Stimulated activated naive CD4-positive, alpha-beta T cell treated with Interleukin-2 at 50 U/mL for 16 hours (primary cell): Measurements from ENCODE around the gene RACGAP1.

ENCODE experiments used
- DNase-seq: peaks from one replicate; lab custom pipeline; 2025; lab: John Stamatoyannopoulos, UW

The RACGAP1 gene

DNA sequence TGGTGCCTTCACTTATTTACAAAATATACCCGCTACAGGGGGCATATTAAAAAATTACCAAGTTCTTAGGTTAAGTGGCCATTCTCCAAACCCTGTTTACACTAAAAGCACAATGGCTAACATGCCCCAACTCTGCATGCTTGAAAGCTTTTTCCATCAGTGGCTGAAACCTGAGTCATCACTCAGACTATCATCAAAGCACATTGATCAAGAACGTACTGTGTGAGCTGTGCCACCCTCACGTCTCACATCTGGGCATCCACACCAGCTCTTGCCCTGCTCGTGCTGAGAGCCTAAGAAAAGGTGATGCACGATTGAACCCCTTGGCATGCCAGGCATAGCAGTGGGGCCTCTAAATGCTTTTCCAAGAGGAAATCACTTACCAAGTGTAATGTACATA is 39.3 kb downstream of the RACGAP1 start:
- no peak for DNase-seq

DNA sequence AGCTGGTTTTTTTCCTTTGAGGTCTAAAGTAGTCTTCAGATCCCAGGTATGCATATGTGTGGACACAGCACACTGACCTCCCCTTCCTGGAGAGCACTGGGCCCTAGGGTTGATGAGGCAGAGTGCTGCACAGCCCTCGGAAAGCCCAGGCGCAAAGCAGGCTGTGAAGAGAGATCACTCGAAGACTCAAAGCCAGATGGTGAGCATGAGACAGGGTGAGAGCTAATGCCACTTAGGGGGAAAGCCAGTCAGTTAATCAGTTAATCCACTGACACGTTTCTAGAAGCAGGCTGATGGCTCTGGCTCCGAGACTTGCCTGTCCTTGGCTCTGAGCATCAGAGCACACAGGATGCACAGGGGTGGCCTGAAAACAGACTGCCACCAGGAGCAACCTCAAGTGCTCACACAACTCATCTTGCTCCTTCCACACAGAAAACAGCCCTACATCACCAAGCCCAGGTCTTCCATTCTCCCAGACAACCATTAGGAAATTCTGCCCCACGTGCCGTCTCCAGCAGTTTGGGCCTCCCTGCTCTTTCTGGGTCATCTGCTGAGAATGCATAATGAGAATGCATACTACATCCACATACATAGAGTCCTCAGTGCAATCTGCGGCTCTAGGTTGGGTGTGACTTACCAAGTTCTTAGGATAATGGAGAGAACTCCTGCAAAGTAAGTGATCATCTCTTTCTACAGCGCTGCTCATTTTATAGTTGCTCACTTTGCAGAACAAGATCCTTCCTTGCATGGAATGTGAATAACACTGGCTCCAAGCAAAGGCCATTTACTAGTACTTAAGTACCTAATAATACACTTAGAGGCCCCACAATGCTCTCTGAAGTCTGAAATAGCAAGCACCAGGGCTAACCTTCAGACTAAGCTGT is 40.6 kb downstream of the RACGAP1 start:
- no peak for DNase-seq

DNA sequence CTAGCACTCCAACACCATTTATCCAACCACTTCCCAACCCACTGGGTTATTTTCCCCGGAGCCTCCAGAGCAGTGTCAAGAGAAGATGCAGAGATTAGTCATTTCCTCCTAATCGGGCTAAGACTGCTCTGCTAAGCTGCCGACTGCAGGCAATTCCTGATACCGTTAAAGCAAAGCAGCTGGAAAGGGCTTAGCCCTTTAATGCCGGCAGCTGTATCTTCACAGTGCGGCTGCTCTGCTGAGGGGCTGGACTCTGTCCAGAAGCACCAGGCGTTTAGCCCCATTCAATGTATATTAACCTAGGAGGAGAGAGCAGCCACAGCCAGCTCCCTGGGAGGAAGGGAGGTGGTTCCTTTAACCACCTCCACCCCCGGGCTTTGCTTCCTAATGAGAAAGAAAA is 41.4 kb downstream of the RACGAP1 start:
- no peak for DNase-seq

DNA sequence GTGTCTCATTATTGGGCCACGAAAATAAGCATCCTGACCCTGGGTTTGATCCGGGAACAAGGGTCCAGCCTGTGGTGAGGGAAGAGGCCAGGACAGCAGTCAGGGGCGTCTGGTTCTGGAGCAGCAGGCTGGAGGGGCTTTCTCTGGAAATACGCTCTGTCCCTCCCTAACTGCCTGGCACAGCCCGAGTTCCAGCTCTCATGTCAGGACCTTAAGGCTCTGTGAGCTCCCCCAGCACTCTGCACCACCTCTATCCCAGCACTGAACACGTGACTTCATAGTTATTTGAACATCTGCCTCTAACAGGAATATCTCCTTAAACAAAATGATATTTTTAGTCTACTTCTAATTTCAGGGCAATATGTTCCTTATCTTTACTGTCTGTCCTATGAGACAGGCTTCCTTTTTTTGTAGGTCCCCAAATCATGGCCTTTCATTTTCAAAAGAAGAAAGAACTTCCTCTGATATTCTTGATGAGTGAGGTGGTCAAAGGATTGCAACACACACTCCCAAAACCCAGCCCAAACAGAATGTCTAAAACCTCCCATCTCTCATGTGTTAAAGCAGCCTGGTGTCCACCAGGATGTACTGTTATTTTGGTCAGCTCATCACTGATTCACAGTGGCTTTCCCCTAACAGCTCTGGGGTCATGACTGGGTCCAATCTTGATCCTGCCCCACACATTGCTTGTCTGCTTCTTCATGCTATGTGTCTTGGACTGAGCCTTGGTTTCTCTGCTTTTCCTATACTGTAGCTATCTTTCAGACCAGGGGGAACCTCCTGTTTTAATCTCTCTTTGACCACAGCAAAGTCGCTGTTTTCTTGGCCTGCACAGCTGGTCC is 42.8 kb downstream of the RACGAP1 start:
- DNase-seq, result no peak

DNA sequence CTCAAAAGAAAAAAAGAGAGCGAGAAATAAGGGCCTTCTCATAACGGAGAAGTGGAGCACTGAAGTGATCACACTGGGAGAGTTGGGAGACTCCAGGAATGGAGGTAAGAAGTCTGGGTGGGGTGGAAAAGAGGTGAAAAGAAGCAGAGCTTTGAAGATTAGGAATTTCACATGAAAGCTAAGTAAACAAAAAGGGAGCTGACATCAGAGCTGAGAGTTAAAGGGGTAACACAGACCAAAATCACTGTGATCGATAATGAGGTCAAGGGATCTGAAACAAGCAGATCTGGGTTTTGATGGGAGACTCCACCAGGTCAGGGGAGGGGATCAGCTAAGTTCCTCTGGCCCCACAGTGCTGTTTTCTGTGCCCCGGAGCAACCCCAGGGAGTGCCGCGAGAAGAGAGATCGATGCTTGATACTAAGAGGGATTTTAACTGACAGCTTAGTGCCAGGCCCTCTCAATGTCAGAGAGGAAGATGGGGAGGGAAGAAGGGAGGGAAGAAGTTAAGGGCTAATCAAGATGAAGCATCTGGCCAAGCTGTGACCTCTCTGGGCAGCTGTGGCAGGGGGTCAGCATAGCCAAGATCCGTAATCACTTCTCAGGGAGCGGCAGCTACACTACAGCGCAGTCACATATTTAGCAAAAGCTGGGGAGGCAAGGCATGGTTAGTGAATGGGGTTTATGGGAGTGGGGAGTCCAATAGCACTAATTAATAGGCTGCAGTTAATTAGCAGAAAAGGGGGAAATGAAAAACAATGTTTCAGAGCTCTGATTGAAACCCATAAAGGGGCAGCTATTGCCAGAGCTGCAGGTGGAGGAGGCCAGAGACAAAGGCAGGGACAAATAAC is 44.6 kb downstream of the RACGAP1 start:
- no peak for DNase-seq

DNA sequence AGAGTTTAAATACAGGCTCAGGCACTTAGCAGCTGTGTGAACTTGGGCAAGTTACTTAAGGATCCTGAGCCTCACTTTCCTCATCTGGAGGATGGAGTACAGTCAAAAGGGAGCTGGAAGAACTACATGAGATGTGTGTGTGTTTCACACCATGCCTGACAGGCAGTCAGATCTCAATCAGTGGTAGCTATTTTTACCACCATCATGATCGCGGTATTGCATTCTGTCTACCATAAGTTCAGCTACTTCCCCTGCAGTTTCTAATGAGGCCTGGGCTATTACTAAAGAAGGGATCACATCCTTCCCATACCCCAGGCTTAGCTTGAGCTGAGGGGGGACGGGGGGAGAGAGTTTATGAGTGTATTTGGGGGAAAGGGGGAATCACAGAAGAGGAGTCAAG is 45.5 kb downstream of the RACGAP1 start:
- DNase-seq, result no peak

DNA sequence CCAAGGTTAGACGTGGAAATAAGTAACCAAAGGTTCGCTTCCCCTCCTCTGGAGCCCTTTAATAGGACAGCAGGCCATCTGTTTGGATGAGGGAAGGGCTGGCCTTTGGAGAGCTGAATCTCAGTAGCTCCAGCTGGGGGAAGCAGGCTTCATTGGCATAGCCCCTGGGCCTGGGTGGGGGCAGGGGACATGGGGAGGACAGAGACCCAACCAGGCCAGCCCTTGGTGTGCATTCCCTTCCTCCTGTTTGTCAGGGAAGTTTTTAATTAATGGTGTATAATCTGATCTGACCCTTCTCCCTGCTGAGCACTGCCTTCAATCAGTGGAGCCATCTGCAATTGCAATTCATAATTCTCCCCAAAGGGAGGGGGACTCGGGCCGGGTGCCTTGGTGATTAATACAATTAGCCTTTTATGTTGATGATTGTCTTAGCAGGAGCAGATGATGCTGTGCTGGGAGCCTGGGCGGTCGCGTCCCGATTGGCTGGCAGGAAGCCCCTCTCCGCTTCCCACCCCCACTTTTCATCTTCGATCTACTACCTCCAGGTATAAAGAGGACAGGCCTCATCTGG is 46.2 kb downstream of the RACGAP1 start:
- DNase-seq, result no peak

DNA sequence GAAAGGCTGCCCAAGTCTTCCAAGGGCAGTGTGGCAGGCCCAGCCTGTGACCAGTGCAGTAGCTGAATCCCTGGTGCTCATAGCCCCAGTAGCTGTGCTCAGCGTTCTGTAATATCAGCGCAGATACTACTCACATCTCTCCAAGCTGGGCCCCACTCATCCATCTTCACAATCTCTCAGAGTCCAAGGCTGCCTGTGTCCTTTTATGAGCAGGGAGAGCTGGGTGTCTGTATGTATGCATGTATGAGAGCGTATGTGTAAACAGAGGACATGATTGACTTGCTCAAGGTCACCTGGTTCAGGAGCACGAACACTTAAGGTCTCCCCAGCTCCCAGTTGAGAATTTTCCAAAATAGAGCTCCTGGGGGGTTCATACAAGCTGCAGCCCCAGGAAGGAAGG is 47.2 kb downstream of the RACGAP1 start:
- no peak for DNase-seq

DNA sequence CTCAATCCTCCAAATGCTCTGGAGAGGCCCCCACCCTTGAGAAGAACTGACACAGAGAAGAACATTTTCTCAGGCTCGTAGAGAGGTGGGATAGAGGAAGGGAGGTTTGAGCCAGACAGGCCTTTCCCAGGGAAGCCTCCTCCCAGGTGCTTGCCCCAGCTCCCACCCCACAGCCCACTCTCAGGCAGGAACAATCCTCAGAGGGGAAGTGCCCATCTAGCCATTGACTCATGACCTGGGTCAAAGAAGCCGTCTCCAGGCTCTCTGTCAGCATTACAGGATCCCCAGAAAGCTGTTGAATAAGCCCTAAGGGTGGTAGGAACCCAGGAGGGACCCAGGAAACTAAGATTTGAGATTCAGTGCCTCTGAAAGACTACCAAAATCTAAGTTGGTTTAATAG is 48.7 kb downstream of the RACGAP1 start:
- DNase-seq, result no peak

DNA sequence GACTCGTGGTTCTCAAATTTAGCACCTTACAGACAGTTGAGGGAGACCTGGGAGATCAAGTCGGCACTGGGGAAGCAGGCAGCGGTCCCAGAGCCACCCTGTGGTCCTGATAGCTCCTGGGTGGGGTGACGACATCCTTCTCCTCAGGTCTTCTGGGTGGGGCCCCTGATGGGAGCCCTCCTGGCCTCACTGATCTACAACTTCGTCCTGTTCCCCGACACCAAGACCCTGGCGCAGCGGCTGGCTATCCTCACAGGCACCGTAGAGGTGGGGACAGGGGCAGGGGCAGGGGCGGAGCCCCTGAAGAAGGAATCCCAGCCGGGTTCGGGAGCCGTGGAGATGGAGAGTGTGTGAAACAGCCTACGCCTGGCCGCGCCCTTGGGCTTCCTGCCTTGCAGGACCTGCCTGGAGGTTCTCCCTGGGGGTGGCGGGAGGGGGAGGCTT is 50.0 kb downstream of the RACGAP1 start:
- DNase-seq, result no peak

DNA sequence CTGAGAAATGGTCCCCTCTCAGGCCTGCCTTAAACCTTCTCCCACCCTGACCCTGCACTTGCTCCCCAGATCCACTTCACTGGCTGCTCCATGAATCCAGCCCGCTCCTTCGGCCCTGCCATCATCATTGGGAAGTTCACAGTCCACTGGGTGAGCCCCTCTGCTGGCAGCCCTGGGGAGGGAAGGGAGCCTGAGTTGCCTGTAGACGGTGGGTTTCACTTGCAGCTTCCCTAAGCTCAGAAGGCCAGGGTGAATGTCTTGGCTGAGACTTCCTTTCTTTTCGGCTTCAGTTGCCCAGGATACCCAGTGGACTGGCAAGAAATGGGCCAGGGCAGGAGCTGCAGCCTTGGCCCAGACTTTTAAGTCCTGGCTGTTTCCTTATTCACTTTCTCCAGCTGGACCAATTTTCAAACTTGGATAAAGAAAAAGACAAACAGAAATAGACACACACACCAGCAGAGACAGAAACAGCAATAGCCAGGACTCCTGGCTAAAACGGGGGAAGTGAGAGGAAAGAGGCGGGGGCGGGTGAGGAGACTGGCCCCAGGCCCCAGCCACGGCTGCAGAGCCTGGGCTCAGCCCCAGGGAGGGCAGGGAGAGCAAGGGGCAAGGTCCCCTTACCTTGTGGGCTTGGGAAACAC is 50.5 kb downstream of the RACGAP1 start:
- no peak for DNase-seq

DNA sequence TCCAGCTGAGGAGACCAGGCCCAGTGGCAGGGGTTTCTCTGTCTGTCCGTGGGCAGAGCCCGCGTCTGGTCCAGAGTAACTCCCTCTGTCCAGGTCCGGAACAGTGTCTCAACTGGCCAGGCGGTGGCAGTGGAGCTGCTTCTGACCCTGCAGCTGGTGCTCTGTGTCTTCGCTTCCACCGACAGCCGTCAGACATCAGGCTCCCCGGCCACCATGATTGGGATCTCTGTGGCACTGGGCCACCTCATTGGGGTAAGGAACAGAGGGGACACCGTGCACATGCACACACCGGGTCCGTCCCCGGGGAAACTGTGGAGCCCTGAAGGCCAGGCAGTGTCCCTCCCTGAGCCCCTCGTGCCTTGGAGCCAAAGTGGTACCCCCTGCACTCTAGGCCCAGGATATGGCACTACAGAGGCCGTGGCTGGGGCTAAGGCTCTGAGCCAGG is 51.0 kb downstream of the RACGAP1 start:
- no peak for DNase-seq

DNA sequence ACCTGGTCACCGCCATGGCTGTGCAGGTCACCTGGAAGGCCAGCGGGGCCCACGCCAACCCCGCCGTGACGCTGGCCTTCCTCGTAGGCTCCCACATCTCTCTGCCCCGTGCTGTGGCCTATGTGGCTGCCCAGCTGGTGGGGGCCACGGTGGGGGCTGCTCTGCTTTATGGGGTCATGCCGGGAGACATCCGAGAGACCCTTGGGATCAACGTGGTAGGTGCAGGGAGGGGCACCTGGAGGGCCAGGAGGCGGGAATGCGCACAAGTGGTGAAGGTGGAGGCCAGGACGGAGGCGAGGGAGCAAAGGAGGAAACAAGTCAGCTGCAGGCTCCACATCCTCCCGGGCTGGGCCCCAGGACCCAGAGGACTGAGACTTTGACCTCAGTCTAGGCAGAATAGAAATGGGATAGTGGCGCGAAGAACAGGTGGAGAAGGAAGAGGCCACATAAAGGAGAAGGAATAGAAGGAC is 51.9 kb downstream of the RACGAP1 start:
- no peak for DNase-seq

DNA sequence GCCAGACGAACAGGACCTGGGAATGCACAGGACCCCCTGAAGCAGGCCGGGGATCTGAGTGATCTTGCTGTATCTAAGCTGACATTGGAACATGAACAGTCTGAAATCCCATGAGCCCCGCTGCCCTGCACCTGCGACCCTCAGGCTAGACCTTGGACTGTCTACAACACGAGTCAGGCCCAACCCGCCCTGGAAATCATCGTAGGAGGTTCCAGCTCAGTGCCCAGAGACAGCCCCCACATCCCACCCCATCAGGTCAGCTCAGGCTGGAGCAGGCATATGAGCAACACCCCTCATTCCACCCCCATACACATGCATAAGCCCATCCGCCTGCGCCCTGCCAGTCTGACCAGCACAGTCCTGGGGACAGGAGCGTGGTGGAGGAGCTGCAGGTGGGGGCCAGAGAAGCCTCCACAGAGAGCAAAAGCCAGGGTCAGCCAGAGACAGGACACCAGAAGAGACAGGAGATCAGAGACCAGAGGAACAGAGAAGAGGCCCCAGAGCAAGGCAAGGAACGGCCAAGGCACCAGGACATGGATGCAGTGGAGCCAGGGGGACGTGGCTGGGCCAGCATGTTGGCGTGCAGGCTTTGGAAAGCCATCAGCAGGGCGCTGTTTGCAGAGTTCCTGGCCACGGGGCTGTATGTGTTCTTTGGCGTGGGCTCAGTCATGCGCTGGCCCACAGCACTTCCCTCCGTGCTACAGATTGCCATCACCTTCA is 52.5 kb downstream of the RACGAP1 start, which contains the start of gene AQP6:
AQP6 (plus strand) TSS at position 307 of the 720 bp plus-strand sequence; CDS start at position 534, 227 bp downstream.
- no peak for DNase-seq

DNA sequence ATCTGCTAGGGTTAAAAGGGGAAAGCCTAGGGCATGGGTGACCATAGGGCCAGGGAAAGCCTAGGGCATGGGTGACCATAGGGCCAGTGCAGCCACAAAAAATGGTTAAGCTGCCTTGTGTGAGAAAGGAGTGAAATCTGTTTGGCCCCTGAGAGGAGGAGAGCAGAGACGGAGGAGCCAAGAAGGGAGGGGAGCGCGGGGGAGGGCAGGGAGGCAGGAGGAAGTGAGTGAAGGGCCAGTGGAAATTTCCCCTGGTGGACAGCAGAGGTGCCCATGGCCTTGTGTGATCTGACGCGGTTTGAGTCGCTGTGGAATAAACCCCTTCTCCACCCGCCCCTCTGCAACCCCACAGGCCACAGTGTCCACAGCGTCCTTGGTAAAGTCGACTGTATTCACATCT is 53.2 kb downstream of the RACGAP1 start:
- no peak for DNase-seq

DNA sequence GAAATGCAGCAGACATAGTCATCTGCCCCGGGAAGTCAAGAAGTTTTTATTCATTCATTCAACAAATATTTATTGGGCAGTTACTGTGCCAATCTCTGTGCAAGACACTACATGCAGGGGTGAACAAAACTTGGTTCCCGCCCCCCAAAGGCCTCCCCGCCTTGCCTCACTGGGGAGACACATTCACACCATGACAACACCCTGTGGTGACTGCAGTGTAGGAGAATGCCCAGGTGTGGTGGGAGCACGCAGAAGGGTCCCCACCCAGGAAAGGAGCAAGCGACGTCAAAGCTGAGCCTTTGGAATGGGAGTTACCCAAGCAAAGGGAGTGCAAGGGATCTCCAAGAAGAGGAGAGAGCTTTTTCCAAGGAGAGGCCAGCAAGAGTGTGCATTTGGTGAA is 54.2 kb downstream of the RACGAP1 start:
- DNase-seq, result no peak

DNA sequence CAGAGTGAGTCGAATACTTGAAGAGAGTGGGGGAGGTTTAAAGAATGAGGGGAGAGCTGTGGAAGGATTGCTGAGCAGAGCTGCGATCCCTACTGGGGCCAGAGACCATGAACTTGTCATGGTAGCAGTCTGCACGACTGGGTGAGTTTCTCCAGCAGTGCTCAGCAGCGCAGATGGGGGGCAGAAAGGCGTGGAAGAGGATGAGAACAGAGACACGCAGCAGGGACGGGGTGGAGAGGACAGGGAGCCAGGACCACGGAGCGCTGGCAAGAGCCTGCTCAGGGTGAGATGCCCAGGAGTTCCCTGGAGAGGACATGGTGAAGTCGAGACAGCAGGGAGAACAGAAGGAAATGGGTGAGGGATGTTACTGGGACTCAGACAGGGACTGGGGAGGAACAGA is 54.6 kb downstream of the RACGAP1 start:
- no peak for DNase-seq

DNA sequence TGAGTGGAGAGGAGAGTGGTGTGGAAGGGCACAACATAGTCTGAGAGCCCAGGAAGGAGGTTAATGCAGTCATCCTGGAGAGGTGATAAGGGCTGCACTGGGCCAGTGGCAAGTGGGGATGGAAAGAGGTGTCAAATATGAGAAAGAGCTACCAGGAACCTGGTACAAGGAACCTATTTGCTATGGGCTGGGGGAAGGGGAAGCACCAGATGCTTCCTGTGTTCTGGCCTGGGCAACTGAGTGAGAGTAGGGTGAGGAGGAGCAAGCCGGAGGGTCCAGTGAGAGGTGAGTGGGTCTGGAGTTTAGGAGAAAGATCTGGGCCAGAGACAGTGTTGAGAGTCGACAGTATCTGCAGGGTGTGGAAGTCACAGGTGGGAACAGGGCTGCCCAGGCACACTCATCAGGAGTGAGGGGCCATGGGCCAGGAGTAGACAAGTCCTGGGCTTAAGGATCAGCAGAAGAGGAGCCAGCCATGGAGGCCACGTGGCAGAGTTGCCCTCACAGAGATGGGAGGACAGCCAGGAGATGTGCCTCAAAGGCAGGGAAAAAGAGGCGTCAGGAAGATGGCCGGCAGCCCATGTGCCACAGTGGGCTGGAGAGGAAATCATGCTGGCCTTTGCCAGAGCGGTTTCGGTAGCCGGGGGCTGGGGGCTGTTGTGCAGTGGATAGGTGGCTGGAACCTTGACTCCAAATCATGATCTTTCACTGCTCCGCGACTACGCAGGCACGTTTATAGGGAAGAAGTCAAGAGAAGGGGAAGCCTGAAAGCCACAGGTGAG is 55.5 kb downstream of the RACGAP1 start:
- DNase-seq, result no peak

DNA sequence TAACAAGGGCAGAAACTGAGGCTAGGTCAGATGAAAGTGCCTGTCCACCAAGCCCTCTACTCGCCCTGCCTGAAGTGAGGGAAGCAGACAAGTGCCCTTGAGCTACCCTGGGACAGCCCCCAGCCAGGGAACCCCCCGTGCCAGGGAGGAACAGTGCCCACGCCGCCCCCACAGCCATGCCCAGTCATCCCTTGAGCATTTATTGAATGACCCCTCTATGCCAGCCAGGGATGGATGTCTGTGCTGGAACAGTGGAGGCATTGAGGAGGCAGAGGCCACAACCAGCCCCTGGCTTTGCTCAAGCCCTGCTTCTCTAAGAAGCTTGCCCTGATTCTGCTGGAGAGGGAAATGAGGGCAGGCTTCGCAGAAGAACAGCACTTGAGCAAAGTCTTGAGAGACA is 56.3 kb downstream of the RACGAP1 start:
- no peak for DNase-seq

DNA sequence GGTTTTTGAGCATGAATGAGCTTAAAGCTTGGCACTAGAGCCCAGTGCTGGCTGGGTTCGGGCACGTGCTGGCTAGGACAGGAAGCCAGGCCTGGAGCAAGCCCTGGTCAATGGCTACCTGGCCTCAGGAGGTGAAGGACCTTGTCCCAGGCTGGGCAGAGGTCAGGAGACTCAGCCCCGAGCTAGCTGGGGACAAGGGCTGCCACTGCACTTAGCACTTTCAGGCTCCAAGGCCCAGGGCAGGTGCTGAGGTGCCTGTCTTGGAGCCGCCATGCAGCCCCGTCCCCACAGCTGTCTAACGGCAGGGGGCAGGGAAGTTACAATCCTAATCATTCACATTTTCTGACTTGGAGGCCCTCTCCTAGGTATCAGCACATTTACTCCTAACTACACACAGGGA is 56.8 kb downstream of the RACGAP1 start:
- no peak for DNase-seq
